K562 (cell line): ENCODE results near the gene RSRC1. TPM values are rescaled to one million over a fixed set of nuclear protein-coding genes. Genes with fewer than 3 reads are reported as not detected.

Experiments used
- ATAC-seq: fragments of 200-7000 bp; cut with Tn5 transposase; 3 replicates; pipeline ENCODE4 v1.9.1; 2020; ENCODE audit warnings: moderate library complexity
- BruUV-seq: library from RNA; stranded (reverse); fragments of 400-500 nt; replicated peaks from 2 replicates; lab custom pipeline; 2021; lab: Mats Ljungman, UMichigan
- CTCF ChIA-PET: fragments of 300-600 bp; formaldehyde crosslinking; extraction: SDS; loops from one replicate; lab custom pipeline; 2021; ENCODE audit warnings: low intra/inter-chr PET ratio; lab: Yijun Ruan, JAX
- POLR2A ChIA-PET: fragments of 300-600, 350-650 bp; sonication (Branson Sonifier 250); formaldehyde crosslinking; extraction: SDS; loops from one replicate; lab custom pipeline; 2021; ENCODE audit warnings: antibody characterized with exemption, inconsistent platforms; lab: Yijun Ruan, JAX
- DNase-seq, 4 experiments: peaks; one replicate each; pipeline versions ENCODE4 v3.0.0 to v3.0.0-alpha.2; 2011 to 2018; ENCODE audit warnings: low spot score in 3 of 4, mixed read lengths in 3 of 4; ENCODE audit errors: extremely low read depth in 1 of 4
- FAIRE-seq: peaks from 2 replicates; lab custom pipeline; 2011; peaks lifted over from hg19 to GRCh38; lab: Jason Lieb, UNC
- H2AFZ ChIP-seq: 2 replicates; pipeline ENCODE4 v1.6.0; 2011; ENCODE audit warnings: low read depth, low read length, control low read depth, inconsistent platforms
- H3K27ac ChIP-seq: fragments of 200-600 bp; 3 replicates; pipeline ENCODE4 v1.8.0; 2011; ENCODE audit warnings: low read depth, mild to moderate bottlenecking, control low read depth, inconsistent platforms, low read length, moderate library complexity, mixed read lengths; ENCODE audit errors: extremely low read depth
- H3K27me3 ChIP-seq, 2 experiments: fragments of 300-600 bp in 1 of 2; 2 replicates in 1 of 2; 3 replicates in 1 of 2; pipeline versions ENCODE4 v1.6.0 to v1.8.0; 2011; ENCODE audit warnings: inconsistent platforms in 2 of 2, low read length in 2 of 2, mild to moderate bottlenecking in 1 of 2, mixed read lengths in 1 of 2, moderate library complexity in 1 of 2; ENCODE audit not compliant: control insufficient read depth in 2 of 2, insufficient read depth in 2 of 2
- H3K36me3 ChIP-seq: fragments of 300-600 bp; 3 replicates; pipeline ENCODE4 v1.8.0; 2011; ENCODE audit warnings: mild to moderate bottlenecking, low read length, inconsistent platforms; ENCODE audit not compliant: control insufficient read depth, insufficient read depth
- H3K4me1 ChIP-seq, 2 experiments: fragments of 200-600 bp in 1 of 2; replicated peaks in 1 of 2; 2 replicates in 1 of 2; 3 replicates in 1 of 2; pipeline versions ENCODE4 v1.5.1 to v1.8.0; 2011; ENCODE audit warnings: inconsistent platforms in 2 of 2, low read length in 2 of 2, mild to moderate bottlenecking in 1 of 2, mixed read lengths in 1 of 2, moderate library complexity in 1 of 2; ENCODE audit not compliant: control insufficient read depth in 2 of 2, insufficient read depth in 2 of 2
- H3K4me2 ChIP-seq: 2 replicates; pipeline ENCODE4 v1.6.1; 2011; ENCODE audit warnings: low read length, control low read depth, inconsistent platforms, mixed read lengths; ENCODE audit not compliant: insufficient read depth
- H3K4me3 ChIP-seq: fragments of 200-600 bp; sonication (generic), shearing (Covaris generic); 2 replicates; pipeline ENCODE4 v1.5.1; 2016; ENCODE audit warnings: control low read depth, inconsistent platforms
- H3K79me2 ChIP-seq: fragments of 200-600 bp; 3 replicates; pipeline ENCODE4 v1.8.0; 2011; ENCODE audit warnings: low read length, inconsistent platforms; ENCODE audit not compliant: control insufficient read depth, insufficient read depth
- H3K9ac ChIP-seq, 2 experiments: 2 replicates each; pipeline versions ENCODE4 v1.6.0 to v1.6.1; 2011; ENCODE audit warnings: low read depth in 2 of 2, low read length in 2 of 2, control low read depth in 1 of 2, inconsistent platforms in 1 of 2, mild to moderate bottlenecking in 1 of 2, mixed read lengths in 1 of 2; ENCODE audit not compliant: insufficient read depth in 1 of 2
- H3K9me1 ChIP-seq: one replicate; pipeline ENCODE4 v1.6.0; 2011; ENCODE audit warnings: inconsistent platforms, mild to moderate bottlenecking, low read length, moderate library complexity; ENCODE audit not compliant: control insufficient read depth, insufficient read depth
- H3K9me3 ChIP-seq: replicated peaks from 2 replicates; pipeline ENCODE4 v1.5.1; 2011; ENCODE audit warnings: low read depth, low read length, inconsistent platforms; ENCODE audit not compliant: control insufficient read depth, insufficient read depth
- H4K20me1 ChIP-seq: replicated peaks from 2 replicates; pipeline ENCODE4 v1.6.1; 2011; ENCODE audit warnings: low read length, inconsistent platforms, mixed read lengths; ENCODE audit not compliant: control insufficient read depth, insufficient read depth
- BRD9 ChIP-seq: fragments of 450-650 bp; IDR thresholded peaks from 2 replicates; pipeline ENCODE4 v1.6.1; 2018; ENCODE audit warnings: low read depth; ENCODE audit not compliant: partially characterized antibody
- FOXJ2 ChIP-seq: fragments of 200-800 bp; sonication (Bioruptor generic); IDR thresholded peaks from 2 replicates; pipeline ENCODE4 v1.6.1; 2016; ENCODE audit warnings: missing genetic modification characterization, missing compliant biosample characterization
- NCOR1 ChIP-seq: fragments of 450-650 bp; IDR thresholded peaks from 2 replicates; pipeline ENCODE4 v1.6.1; 2016; ENCODE audit warnings: mild to moderate bottlenecking, moderate library complexity
- SMARCE1 ChIP-seq: fragments of 450-650 bp; IDR thresholded peaks from 2 replicates; pipeline ENCODE4 v1.7.1; 2016; ENCODE audit warnings: mild to moderate bottlenecking
- WGBS: fragments of 100-300 bp; shearing (Covaris generic); methylation state at CpG from one replicate; pipeline ENCODE4 v1.1.6; 2016; ENCODE audit warnings: low coverage, mixed read lengths; ENCODE audit not compliant: insufficient coverage; ENCODE audit errors: missing lambda C conversion rate; 5-methylcytosine and 5-hydroxymethylcytosine counted together
- in situ Hi-C: fragments of 300-500 bp; cut with MboI; formaldehyde crosslinking; loops from 4 replicates; pipeline ENCODE4 v1.15.0; 2018; ENCODE audit warnings: inconsistent platforms, mixed read lengths
- intact Hi-C: fragments of 100-400 bp; cut with micrococcal nuclease; formaldehyde crosslinking; loops from 2 replicates; pipeline ENCODE4 v1.14.2; 2022
- polyA plus RNA-seq, 8 experiments: library from polyadenylated mRNA; depleted of rRNA in 4 of 8; stranded (reverse) in 5 of 8; unstranded in 3 of 8; fragments of >200 nt; fragmentation: Nextera tagmentation in 2 of 8; fragmentation: Illumina TruSeq in 1 of 8; extraction: Ambion mirVana in 2 of 8; extraction: Trizol in 1 of 8; gene quantifications; 2 replicates each; pipeline versions ENCODE4 v1.2.1 to v1.2.3, GENCODE V29; 2011 to 2014; ENCODE audit warnings: inconsistent platforms in 1 of 8, missing spikeins in 1 of 8
- total RNA-seq, 7 experiments: library from RNA; depleted of rRNA in 6 of 7; stranded (reverse); fragments of >200 nt in 6 of 7; fragmentation: Illumina TruSeq in 2 of 7; extraction: Trizol in 2 of 7; gene quantifications; 2 replicates each; pipeline versions ENCODE4 v1.2.1 to v1.2.3, GENCODE V29; 2011 to 2021; ENCODE audit warnings: low replicate concordance in 1 of 7

Gene RSRC1
- total and polyA plus RNA-seq, 9 of the 15 experiments (the other 6 are each of a cell fraction or from before 2014, with no cell fraction given): 19.3 to 128 (median 75.5) TPM

GRCh38 chr3:158382479-158382878 is 272.6 kb downstream of the RSRC1 start:
- DNase-seq: no peak
- no peak overlapping the region for H2AFZ ChIP-seq
- intact Hi-C loops: no loop called here

DNA sequence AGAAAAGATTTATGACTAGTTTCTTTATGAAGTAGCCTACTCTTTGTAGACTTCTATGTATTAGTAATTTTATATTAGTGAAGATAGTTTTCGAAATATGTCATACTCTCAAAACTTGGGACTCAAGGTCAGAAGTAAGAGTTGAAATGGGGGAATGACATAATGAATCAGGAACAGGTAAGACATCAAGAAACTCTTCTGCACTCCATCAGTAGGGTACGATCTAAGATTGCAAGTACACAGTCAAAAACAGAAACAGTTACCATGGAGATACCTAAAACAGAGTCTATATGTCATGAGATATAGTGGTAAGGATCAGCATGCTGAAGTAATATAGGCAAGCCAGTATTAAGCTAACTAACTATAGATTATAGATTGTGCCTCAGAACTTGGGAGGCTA is 274.1 kb downstream of the RSRC1 start:
- H3K9ac ChIP-seq: no peak overlapping the region
- no peaks in the 10 kb centered on the region for H3K9me1 ChIP-seq
- no peak overlapping the region for H2AFZ ChIP-seq
- no peak for FAIRE-seq
- WGBS: 80% methylated on average over 2 of the region's 2 CpGs
- H3K79me2 ChIP-seq: no peaks in the 10 kb centered on the region
- H3K9me3 ChIP-seq: no peaks in the 10 kb centered on the region
- no peak for TF ChIP-seq NCOR1
- TF ChIP-seq FOXJ2: peak; percentile 72
- peaks cover 0 to 2% of the 10 kb centered on the region in 2 experiments; a peak in 2 of 5 replicates for H3K4me1 ChIP-seq
- H3K4me2 ChIP-seq: no peak overlapping the region
- CTCF ChIA-PET: no interaction called here
- intact Hi-C loops: no loop called here
- in situ Hi-C loops: no loop called here
- no peaks in the 10 kb centered on the region for H4K20me1 ChIP-seq
- no peak overlapping the region for H3K4me3 ChIP-seq
- no peaks in the 10 kb centered on the region for H3K27me3 ChIP-seq
- H3K36me3 ChIP-seq: no peaks in the 10 kb centered on the region
- BruUV-seq: no TSS peak
- ATAC-seq: no peak
- POLR2A ChIA-PET: no interaction called here
- no peak for DNase-seq
- H3K27ac ChIP-seq: no peak overlapping the region

More at GRCh38 chr3:158382479-158382878, 272.6 kb downstream of the RSRC1 start:
- 73% methylated on average over 2 of the region's 2 CpGs for WGBS
- peaks cover 0 to 2% of the 10 kb centered on the region in 2 experiments; a peak in 2 of 5 replicates for H3K4me1 ChIP-seq
- H3K79me2 ChIP-seq: no peaks in the 10 kb centered on the region
- FAIRE-seq: no peak
- ChIA-PET POLR2A (interaction anchor here (1.0 kb wide), 1 partner anchor 11 kb away, joined by 3 read pairs; no protein-coding TSS in a partner anchor), CTCF (no interaction called here)
- no peaks in the 10 kb centered on the region for H4K20me1 ChIP-seq
- in situ Hi-C loops: no loop called here
- H3K4me3 ChIP-seq: no peak overlapping the region
- H3K36me3 ChIP-seq: no peaks in the 10 kb centered on the region
- TF ChIP-seq SMARCE1: no peak
- TF ChIP-seq BRD9: no peak
- TF ChIP-seq, all 486 proteins: peak for 0
- Histone ChIP-seq H3K9me3 (no peaks in the 10 kb centered on the region), H3K9ac (no peak overlapping the region), H3K27me3 (no peaks in the 10 kb centered on the region), H3K4me2 (no peak overlapping the region), H3K27ac (no peak overlapping the region), H3K9me1 (no peaks in the 10 kb centered on the region)
- no TSS peak for BruUV-seq
- no peak for ATAC-seq
